ENCODE data around the gene GRAMD4.

DNA sequence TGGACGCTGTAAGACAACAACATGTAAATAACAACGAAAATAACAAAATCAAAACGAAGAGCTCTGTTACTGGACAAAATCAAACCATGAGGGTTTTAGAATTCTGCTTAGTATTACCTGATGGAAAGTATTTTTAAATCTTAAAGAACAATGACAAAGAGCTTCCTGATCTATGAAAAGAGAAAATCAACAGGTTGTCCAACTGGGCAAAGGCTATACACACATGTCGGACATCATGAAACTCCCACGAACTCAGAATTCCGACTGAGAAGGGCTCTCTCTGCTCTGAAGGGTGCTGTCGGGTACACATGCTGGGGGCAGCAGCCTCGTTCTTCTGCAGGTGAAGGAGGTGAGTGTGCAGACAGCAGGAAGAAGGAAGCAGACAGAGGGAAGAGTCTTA lies 92.1 kb downstream of the GRAMD4 start:
- TF ChIP-seq, protein P1, sequence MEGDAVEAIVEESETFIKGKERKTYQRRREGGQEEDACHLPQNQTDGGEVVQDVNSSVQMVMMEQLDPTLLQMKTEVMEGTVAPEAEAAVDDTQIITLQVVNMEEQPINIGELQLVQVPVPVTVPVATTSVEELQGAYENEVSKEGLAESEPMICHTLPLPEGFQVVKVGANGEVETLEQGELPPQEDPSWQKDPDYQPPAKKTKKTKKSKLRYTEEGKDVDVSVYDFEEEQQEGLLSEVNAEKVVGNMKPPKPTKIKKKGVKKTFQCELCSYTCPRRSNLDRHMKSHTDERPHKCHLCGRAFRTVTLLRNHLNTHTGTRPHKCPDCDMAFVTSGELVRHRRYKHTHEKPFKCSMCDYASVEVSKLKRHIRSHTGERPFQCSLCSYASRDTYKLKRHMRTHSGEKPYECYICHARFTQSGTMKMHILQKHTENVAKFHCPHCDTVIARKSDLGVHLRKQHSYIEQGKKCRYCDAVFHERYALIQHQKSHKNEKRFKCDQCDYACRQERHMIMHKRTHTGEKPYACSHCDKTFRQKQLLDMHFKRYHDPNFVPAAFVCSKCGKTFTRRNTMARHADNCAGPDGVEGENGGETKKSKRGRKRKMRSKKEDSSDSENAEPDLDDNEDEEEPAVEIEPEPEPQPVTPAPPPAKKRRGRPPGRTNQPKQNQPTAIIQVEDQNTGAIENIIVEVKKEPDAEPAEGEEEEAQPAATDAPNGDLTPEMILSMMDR (IDR thresholded peaks at IDR 0.05), result no peak
- TF ChIP-seq POLR2A (IDR thresholded peaks at IDR 0.05), result no peak
